Mesodermal cell (in vitro differentiated cells): ENCODE results near the gene OSBPL5.
A peak's percentile ranks its signal among the peaks of the same experiment; 100 is the strongest.

ENCODE experiments used
- H3K27ac ChIP-seq: 2 replicates; pipeline ENCODE4 v1.7.0; 2013; ENCODE audit warnings: mild to moderate bottlenecking, low read depth, low read length, moderate library complexity; ENCODE audit not compliant: severe bottlenecking
- H3K36me3 ChIP-seq: 2 replicates; pipeline ENCODE4 v1.7.1; 2013; ENCODE audit warnings: mild to moderate bottlenecking, low read length, moderate library complexity; ENCODE audit not compliant: control insufficient read depth, insufficient read depth
- H3K4me1 ChIP-seq: one replicate; pipeline ENCODE4 v1.7.1; 2013; ENCODE audit warnings: mild to moderate bottlenecking, low read length; ENCODE audit not compliant: insufficient read depth, control insufficient read depth, poor library complexity, severe bottlenecking
- H3K4me3 ChIP-seq: 2 replicates; pipeline ENCODE4 v1.7.0; 2013; ENCODE audit warnings: low read length, control low read depth, mild to moderate bottlenecking; ENCODE audit not compliant: insufficient read depth, poor library complexity, severe bottlenecking; ENCODE audit errors: extremely low read depth
- H3K9me3 ChIP-seq: 2 replicates; pipeline ENCODE4 v1.7.1; 2013; ENCODE audit warnings: mild to moderate bottlenecking, low read length, moderate library complexity; ENCODE audit not compliant: control insufficient read depth
- WGBS, 2 experiments: methylation state at CpG; one replicate each; pipeline ENCODE4 v1.1.5; 2013; ENCODE audit warnings: missing lambda C conversion rate in 2 of 2; ENCODE audit not compliant: insufficient coverage in 2 of 2; 5-methylcytosine and 5-hydroxymethylcytosine counted together

OSBPL5 gene

GRCh38 chr11:3058753-3059664, 106.1 kb downstream of the OSBPL5 start:
- Histone ChIP-seq H3K27ac (peak overlapping the region; percentile 54), H3K4me3 (no peak overlapping the region), H3K4me1 (peaks cover 14% of the 10 kb centered on the region), H3K9me3 (no peaks in the 10 kb centered on the region), H3K36me3 (peaks cover 9% of the 10 kb centered on the region)
- 83% methylated on average over 11 to 12 of the region's 13 CpGs for WGBS, 2 experiments

DNA sequence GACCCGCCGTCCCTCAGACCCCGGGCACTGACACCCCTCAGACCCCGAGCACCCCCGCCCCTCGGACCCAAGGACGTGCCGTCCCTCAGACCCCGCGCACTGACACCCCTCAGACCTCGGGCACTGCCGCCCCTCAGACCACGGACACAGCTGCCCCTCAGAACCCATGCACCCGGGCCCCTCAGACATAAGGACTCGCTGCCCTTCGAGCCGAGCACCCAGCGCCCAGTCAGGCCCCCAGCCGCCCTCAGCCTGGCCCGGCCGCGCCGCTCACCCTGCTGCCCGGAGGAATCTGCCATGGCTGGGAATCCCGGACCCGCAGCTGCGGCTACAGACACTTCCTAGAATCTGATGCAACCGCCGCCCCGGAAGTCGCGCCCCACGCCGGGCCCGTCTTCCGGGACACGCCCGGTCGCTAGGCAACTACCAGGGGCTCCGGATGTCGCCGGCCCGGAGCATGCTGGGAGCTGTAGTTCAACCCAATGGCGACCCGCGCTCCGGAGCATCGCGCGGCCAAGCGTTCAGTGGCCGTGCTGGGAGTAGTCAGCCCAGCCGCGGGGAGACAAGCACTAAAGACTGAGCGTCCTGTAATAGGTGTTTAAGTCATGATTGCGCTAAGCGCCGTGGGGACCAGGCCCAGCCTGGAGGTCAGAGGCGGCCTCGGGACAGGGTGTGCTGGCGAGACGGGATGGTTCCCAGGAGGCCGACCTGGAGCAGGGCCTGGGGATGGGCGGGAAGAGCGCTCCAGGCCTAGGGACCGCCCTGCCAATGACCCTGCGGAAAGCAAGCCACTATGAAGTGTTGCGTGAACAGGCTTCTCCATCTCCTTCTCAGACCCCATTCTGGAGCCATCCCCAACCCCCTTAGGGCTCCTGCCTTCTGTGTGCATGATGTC, 107.8 kb downstream of the OSBPL5 start, which contains the start of gene CARS1:
Gene CARS1 (minus strand): TSS at position 355 of the 895 bp plus-strand sequence. CDS start 56 bp downstream, at position 299.
- Histone ChIP-seq H3K4me3 (peak within 1 kb of the TSS; percentile 98), H3K9me3 (no peaks in the 10 kb centered on the region), H3K36me3 (peaks cover 21% of the 10 kb centered on the region), H3K4me1 (peaks cover 14% of the 10 kb centered on the region), H3K27ac (peak within 1 kb of the TSS; percentile 97)
- 1 to 2% methylated on average over 56 to 68 of the region's 68 CpGs for WGBS, 2 experiments

DNA sequence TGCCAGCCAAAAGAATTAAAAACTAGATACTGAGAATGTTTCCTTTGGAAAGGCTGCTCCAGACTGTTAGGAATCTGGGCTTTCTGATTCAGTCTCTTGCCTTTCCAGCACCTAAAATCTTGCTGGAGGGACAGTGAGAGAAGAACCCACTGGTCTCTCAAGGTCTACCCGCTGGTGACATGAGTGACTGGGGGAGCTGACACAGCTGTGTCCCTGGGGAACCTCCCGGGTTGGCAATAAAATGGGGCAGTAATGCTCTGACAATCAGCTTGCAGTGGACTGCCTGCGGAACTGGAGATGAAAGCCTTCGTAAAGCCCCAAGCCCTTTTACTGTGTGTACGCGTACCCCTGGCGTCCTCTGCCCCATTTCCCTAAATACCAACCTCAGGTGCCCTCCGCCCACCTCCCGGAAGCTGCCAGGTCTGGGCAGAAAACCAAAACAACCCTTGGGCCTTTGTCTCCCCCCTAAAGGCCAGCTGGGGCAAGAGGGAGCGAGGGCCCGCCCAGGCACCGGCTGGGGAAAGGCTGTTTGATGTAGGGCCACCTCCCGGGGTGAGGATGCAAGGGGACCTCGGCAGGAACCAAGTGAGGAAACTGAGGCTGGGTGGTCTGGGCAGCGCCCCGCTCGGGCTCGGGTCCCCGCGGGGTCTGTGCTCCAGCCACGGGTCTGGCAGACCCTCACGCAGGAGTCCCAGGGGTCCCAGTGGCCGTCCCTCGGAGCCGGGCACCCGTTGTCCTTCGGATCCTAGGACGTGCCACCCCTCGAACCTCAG, 108.6 kb downstream of the OSBPL5 start:
- H3K9me3 ChIP-seq = no peaks in the 10 kb centered on the region
- peak overlapping the region; percentile 97 for H3K27ac ChIP-seq
- H3K36me3 ChIP-seq = peaks cover 29% of the 10 kb centered on the region
- 5 to 9% methylated on average over 25 to 29 of the region's 29 CpGs for WGBS, 2 experiments
- H3K4me3 ChIP-seq = peak overlapping the region; percentile 98
- H3K4me1 ChIP-seq = peaks cover 18% of the 10 kb centered on the region

DNA sequence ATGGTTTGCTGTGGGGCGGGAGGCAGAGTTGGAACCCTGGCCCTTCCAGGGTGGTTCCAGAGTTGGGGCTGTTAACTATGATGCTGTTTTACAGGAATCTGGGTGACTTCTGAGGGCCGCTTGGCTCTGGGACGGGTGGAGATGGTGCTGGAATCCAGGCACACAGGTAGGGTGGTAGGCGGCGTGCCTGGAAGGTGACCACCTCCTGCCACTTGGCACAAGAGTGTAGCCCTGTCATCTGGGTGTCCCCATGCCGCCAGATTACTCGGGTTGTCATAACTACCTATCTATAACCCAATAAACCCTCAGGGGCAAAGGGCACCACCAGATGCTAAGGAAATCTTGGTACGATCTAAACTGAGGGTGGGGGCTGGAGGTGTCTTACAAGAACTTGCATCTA, 109.2 kb downstream of the OSBPL5 start:
- no peaks in the 10 kb centered on the region for H3K9me3 ChIP-seq
- no peak overlapping the region for H3K27ac ChIP-seq
- WGBS, 2 experiments = 95 to 100% methylated on average over 2 to 4 of the region's 8 CpGs
- peaks cover 35% of the 10 kb centered on the region for H3K36me3 ChIP-seq
- H3K4me1 ChIP-seq = peaks cover 24% of the 10 kb centered on the region
- H3K4me3 ChIP-seq = peak overlapping the region; percentile 98

DNA sequence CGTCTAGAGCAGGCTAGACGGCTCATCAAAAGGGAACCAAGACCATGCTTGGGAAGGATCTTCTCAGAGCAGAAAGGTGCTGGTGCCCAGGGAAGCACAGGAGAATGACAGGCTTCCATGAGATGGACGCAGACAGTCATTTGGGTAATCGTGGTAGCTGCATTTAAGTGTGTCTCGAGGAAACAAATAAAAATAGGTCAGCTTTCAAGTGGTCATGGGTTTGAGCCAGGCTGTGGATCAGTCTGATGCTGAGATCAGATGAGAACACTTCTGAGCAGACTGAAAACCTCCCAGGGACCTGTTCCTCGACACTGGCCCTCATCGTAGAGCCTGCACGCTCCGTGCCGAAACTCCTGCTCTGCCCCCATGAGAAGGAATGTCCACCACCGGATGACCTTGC, 112.5 kb downstream of the OSBPL5 start:
- no peak overlapping the region for H3K4me3 ChIP-seq
- WGBS, 2 experiments = 94 to 95% methylated on average over 11 of the region's 11 CpGs
- H3K36me3 ChIP-seq = peaks cover 55% of the 10 kb centered on the region
- no peak overlapping the region for H3K27ac ChIP-seq
- H3K4me1 ChIP-seq = peaks cover 30% of the 10 kb centered on the region
- H3K9me3 ChIP-seq = no peaks in the 10 kb centered on the region

GRCh38 chr11:3052109-3052479, 113.0 kb downstream of the OSBPL5 start:
- 73 to 79% methylated on average over 11 to 12 of the region's 14 CpGs for WGBS, 2 experiments
- Histone ChIP-seq H3K4me3 (no peak overlapping the region), H3K27ac (no peak overlapping the region), H3K4me1 (peaks cover 30% of the 10 kb centered on the region), H3K36me3 (peaks cover 60% of the 10 kb centered on the region), H3K9me3 (no peaks in the 10 kb centered on the region)

- H3K27ac ChIP-seq = no peak overlapping the region
- H3K36me3 ChIP-seq = peaks cover 64% of the 10 kb centered on the region
- WGBS, 2 experiments = 72 to 91% methylated on average over 7 to 10 of the region's 13 CpGs
- H3K9me3 ChIP-seq = no peaks in the 10 kb centered on the region
- peaks cover 30% of the 10 kb centered on the region for H3K4me1 ChIP-seq
- no peak overlapping the region for H3K4me3 ChIP-seq
Observed at GRCh38 chr11:3051196-3052108, 113.7 kb downstream of the OSBPL5 start.

- Histone ChIP-seq H3K36me3 (peaks cover 73% of the 10 kb centered on the region), H3K9me3 (no peaks in the 10 kb centered on the region), H3K4me1 (peaks cover 23% of the 10 kb centered on the region), H3K27ac (no peak overlapping the region), H3K4me3 (no peak overlapping the region)
- WGBS, 2 experiments = 95 to 99% methylated on average over 15 to 18 of the region's 18 CpGs
Observed at GRCh38 chr11:3050386-3051195, 114.5 kb downstream of the OSBPL5 start.
